ENCODE measurements around the gene MMAB.

DNA sequence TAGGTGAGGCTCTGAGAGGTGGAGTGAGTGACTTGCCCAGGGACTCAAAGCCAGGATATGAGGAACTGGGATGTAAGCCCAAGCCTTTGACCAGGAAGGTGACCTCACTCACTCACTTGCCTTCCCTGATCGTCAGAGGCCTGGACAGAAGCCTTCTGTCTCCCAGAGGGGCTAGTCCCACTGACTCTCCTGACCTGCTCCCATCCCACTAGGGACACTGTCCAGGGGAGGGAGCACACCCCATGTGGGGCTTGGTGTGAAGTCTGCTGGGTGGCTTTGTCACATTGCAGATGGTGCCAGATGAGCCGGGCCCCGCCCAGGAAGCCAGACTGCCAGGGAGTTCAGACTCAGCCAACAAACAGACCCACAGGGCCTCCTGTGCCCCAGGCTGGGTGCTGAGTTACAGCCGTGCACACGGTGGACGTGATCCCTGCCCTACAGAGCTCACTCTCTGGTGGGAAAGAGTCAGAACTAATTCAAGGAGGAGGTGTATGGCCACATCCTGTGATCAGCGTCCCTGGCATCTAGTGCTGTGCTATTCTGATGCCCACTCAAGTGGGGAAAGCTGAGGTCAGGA lies 28.3 kb downstream of the MMAB start:
- TF ChIP-seq, protein P1, sequence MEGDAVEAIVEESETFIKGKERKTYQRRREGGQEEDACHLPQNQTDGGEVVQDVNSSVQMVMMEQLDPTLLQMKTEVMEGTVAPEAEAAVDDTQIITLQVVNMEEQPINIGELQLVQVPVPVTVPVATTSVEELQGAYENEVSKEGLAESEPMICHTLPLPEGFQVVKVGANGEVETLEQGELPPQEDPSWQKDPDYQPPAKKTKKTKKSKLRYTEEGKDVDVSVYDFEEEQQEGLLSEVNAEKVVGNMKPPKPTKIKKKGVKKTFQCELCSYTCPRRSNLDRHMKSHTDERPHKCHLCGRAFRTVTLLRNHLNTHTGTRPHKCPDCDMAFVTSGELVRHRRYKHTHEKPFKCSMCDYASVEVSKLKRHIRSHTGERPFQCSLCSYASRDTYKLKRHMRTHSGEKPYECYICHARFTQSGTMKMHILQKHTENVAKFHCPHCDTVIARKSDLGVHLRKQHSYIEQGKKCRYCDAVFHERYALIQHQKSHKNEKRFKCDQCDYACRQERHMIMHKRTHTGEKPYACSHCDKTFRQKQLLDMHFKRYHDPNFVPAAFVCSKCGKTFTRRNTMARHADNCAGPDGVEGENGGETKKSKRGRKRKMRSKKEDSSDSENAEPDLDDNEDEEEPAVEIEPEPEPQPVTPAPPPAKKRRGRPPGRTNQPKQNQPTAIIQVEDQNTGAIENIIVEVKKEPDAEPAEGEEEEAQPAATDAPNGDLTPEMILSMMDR (IDR thresholded peaks at IDR 0.05): no peak
- TF ChIP-seq POLR2AphosphoS5 (IDR thresholded peaks at IDR 0.05; ENCODE audit: insufficient read depth in 1 of 2, low read depth in 1 of 2) (no peak), POLR2A (IDR thresholded peaks at IDR 0.05) (no peak)

Data from vagina (tissue), 2 donors.